Esophagus muscularis mucosa (tissue), 4 donors: ENCODE data around the gene COPA. TPM values are rescaled to one million over a fixed set of nuclear protein-coding genes. Genes with fewer than 3 reads are reported as not detected.

ENCODE experiments used
- DNase-seq: peaks from one replicate; pipeline ENCODE4 v3.0.0-alpha.2; 2017; ENCODE audit errors: extremely low spot score
- H3K27ac ChIP-seq, 4 donors: fragments of 200-600 bp; sonication (generic); replicated peaks in 1 of 4; 1 replicate in 3 of 4; 2 replicates in 1 of 4; pipeline ENCODE4 v1.5.1; 2016 to 2019; ENCODE audit warnings: mild to moderate bottlenecking in 1 of 4
- H3K27me3 ChIP-seq, 4 donors: fragments of 200-600 bp; sonication (generic); one replicate each; pipeline versions ENCODE4 v1.5.1 to v1.6.0; 2016 to 2019
- H3K36me3 ChIP-seq, 4 donors: fragments of 200-600 bp; sonication (generic); one replicate each; pipeline ENCODE4 v1.5.1; 2016 to 2019
- H3K4me1 ChIP-seq, 4 donors: fragments of 200-600 bp; sonication (generic); one replicate each; pipeline ENCODE4 v1.5.1; 2016 to 2019
- H3K4me3 ChIP-seq, 4 donors: fragments of 200-600 bp; sonication (generic); 1 replicate in 2 of 4; 2 replicates in 2 of 4; pipeline ENCODE4 v1.5.1; 2016 to 2019; ENCODE audit warnings: mild to moderate bottlenecking in 4 of 4, moderate library complexity in 1 of 4
- H3K9me3 ChIP-seq, 4 donors: fragments of 200-600 bp; sonication (generic); 1 replicate in 3 of 4; 2 replicates in 1 of 4; pipeline ENCODE4 v1.5.1; 2016 to 2019
- CTCF ChIP-seq, 3 experiments: fragments of 200-600 bp in 2 of 3; fragments of 450-650 bp in 1 of 3; sonication (generic) in 2 of 3; IDR thresholded peaks; one replicate each; pipeline ENCODE4 v1.5.1; 2017 to 2019; ENCODE audit warnings: antibody characterized with exemption in 3 of 3, mild to moderate bottlenecking in 2 of 3, moderate library complexity in 1 of 3
- EP300 ChIP-seq: sonication (generic); formaldehyde crosslinking; IDR thresholded peaks from one replicate; pipeline ENCODE4 v1.6.1; 2017; ENCODE audit warnings: antibody characterized with exemption
- POLR2A ChIP-seq: fragments of 450-650 bp; IDR thresholded peaks from one replicate; pipeline ENCODE4 v1.6.1; 2017; ENCODE audit warnings: antibody characterized with exemption, moderate library complexity, mild to moderate bottlenecking, low read depth
- POLR2AphosphoS5 ChIP-seq, 2 donors: sonication (generic); formaldehyde crosslinking; IDR thresholded peaks; one replicate each; pipeline ENCODE4 v1.6.1; 2017; ENCODE audit warnings: antibody characterized with exemption in 2 of 2
- WGBS: methylation state at CpG from one replicate; pipeline ENCODE4 v1.1.5; 2018; 5-methylcytosine and 5-hydroxymethylcytosine counted together
- intact Hi-C: fragments of 100-400 bp; cut with DNase I; formaldehyde crosslinking; loops from one replicate; pipeline ENCODE4 v1.15.1; 2023
- total RNA-seq, 4 donors: library from RNA; depleted of rRNA; stranded (reverse); fragments of >200 nt; gene quantifications; one replicate each; pipeline versions ENCODE4 v1.1.0 to v1.2.1, GENCODE V29; 2016

The COPA gene
- total RNA-seq, 4 donors from 2014 or later = 108 to 125 (median 116) TPM

GRCh38 chr1:160258177-160258798, 84.8 kb downstream of the COPA start:
- no peak for DNase-seq
- Histone ChIP-seq H3K4me3 (no peak overlapping the region), H3K27me3 (no peaks in the 10 kb centered on the region), H3K36me3 (peaks cover 0 to 17% (median 2%) of the 10 kb centered on the region in 4 donors), H3K27ac (peak overlapping the region in 1 of 4 donors; percentile 8), H3K4me1 (peaks cover 45 to 70% (median 67%) of the 10 kb centered on the region in 4 donors), H3K9me3 (no peaks in the 10 kb centered on the region)
- intact Hi-C loops = no loop called here
- TF ChIP-seq POLR2A (no peak), POLR2AphosphoS5 (IDR thresholded peaks at IDR 0.05) (no peak), EP300 (no peak), CTCF (IDR thresholded peaks at IDR 0.05) (no peak)
- 88% methylated on average over 7 of the region's 7 CpGs for WGBS

- Histone ChIP-seq H3K9me3 (no peaks in the 10 kb centered on the region), H3K27me3 (no peaks in the 10 kb centered on the region), H3K4me1 (peaks cover 41 to 65% (median 62%) of the 10 kb centered on the region in 4 donors), H3K4me3 (no peak overlapping the region), H3K27ac (peak overlapping the region in 2 of 4 donors; percentile 8 to 30), H3K36me3 (peaks cover 0 to 17% (median 2%) of the 10 kb centered on the region in 4 donors)
- TF ChIP-seq CTCF (IDR thresholded peaks at IDR 0.05) = no peak
- intact Hi-C loops = no loop called here
- DNase-seq = no peak
- WGBS = 90% methylated on average over 6 of the region's 6 CpGs
These were observed 85.5 kb downstream of the COPA start for GRCh38 chr1:160257411-160258015.

- no peak for DNase-seq
- Histone ChIP-seq H3K4me3 (no peak overlapping the region), H3K9me3 (no peaks in the 10 kb centered on the region), H3K27me3 (no peaks in the 10 kb centered on the region), H3K27ac (peak overlapping the region; percentile 1 to 52 (median 39)), H3K4me1 (peaks cover 44 to 72% (median 68%) of the 10 kb centered on the region in 4 donors), H3K36me3 (peaks cover 0 to 17% (median 2%) of the 10 kb centered on the region in 4 donors)
- intact Hi-C loops = no loop called here
- WGBS = 25% methylated on average over 3 of the region's 3 CpGs
- TF ChIP-seq CTCF (IDR thresholded peaks at IDR 0.05) (no peak), POLR2AphosphoS5 (IDR thresholded peaks at IDR 0.05) (no peak), POLR2A (no peak), EP300 (no peak)
These were observed 86.5 kb downstream of the COPA start for GRCh38 chr1:160256396-160257046.

GRCh38 chr1:160255781-160256300, 87.2 kb downstream of the COPA start:
- 75% methylated on average over 4 of the region's 4 CpGs for WGBS
- TF ChIP-seq EP300 (no peak), CTCF (IDR thresholded peaks at IDR 0.05) (no peak), POLR2AphosphoS5 (IDR thresholded peaks at IDR 0.05) (no peak), POLR2A (no peak)
- H3K4me3 ChIP-seq = no peak overlapping the region
- H3K4me1 ChIP-seq = peaks cover 48 to 75% (median 70%) of the 10 kb centered on the region in 4 donors
- H3K36me3 ChIP-seq = peaks cover 0 to 17% (median 2%) of the 10 kb centered on the region in 4 donors
- H3K27ac ChIP-seq = peak overlapping the region; percentile 1 to 52 (median 39)
- H3K9me3 ChIP-seq = no peaks in the 10 kb centered on the region
- intact Hi-C loops = no loop called here
- no peaks in the 10 kb centered on the region for H3K27me3 ChIP-seq
- DNase-seq = no peak
